Stimulated activated naive CD4-positive, alpha-beta T cell (primary cell): ENCODE measurements around the gene PIAS4.

Experiments used
- DNase-seq, 6 experiments: peaks; one replicate each; lab custom pipeline; 2025; lab: John Stamatoyannopoulos, UW

Gene PIAS4

GRCh38 chr19:4042731-4043082 is 35.2 kb downstream of the PIAS4 start:
- no peak for DNase-seq

GRCh38 chr19:4043401-4043800 is 35.9 kb downstream of the PIAS4 start:
- no peak for DNase-seq

GRCh38 chr19:4043966-4044715 is 36.6 kb downstream of the PIAS4 start:
- DNase-seq, result no peak

DNA sequence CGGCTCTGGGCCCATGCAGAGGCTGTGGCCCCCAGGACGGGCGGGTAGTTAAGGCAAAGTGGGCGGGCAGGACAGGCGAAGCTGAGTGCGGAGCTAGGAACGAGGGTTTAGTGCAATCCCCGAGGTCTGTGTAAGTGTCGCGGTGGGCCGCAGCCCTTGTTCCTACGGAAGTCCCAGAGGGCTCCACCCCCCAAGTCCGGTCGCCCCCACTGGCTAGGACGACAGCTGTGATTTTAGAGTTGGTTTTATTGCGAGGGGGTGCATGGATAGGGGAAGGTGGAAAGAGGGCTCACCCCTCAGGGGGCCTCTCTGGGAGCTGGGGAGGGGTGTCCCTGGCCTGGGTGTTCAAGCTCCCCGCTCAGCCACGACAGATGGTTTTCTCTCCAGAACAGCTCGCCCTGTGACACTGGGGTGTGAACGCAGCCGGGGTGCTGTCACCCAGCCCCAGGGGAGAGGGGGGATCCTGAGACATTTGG is 37.5 kb downstream of the PIAS4 start:
- DNase-seq, result no peak

DNA sequence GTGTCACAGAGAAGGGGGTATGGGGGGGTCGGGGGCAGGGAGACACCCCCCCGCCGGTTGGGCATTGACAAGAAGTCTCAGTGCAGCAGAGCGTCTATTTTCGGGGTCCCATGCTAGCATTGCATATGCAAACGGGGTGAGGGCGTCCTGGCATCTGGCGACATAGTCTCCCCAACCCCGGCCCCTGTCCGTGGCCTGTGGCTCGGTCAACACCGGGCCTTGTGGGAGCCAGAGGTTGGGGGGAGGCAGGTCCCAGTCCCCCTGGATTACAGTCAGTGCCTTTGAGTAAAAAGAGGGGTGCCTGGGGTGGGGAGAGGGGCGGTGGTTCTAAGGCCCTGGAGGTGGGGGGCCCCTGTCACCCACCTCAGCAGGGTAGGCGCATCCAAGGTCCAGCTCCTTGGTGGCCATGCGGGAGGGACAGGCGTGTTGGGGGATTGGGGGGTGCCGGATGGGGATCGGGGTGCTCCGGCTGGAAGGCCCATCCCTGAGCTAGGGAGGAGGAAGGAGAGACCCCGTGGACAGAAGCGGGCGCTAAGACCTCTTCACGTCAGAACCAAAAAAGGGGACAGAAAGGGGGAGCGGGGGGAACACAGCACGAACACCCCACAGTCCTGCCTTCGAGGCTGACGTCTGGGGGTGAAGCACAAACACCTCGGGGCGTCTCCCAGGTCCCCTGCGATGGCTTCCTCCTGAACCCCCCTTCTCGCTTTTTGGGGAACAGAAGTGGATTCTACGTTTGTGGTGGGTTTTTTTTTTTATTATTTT is 38.2 kb downstream of the PIAS4 start:
- DNase-seq, result no peak

GRCh38 chr19:4046362-4046691 is 38.8 kb downstream of the PIAS4 start:
- DNase-seq, result peak in 1 of 6 experiments; percentile 50

GRCh38 chr19:4046946-4047683 is 39.6 kb downstream of the PIAS4 start:
- DNase-seq, result no peak

DNA sequence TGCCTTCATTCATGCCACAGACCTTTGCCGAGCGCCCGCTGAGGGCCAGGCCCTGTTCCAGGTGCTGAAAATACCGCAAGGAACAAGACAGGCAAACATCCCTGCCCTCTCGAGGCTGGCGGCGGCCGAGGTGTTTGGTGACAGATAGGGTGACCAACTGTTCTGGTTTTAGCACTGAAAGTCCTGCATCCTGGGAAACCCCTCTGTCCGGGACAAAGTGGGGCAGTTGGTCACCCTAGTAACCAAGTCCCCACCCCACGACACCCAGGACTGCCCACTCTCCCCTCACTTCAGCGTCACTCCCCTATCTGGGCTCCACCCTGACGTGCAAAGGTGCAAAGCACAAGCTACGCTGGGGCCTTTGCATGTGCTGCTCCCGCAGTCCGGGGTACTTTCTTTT is 41.9 kb downstream of the PIAS4 start:
- no peak for DNase-seq

GRCh38 chr19:4051175-4052101 is 43.9 kb downstream of the PIAS4 start:
- no peak for DNase-seq

GRCh38 chr19:4052114-4052992 is 44.8 kb downstream of the PIAS4 start:
- no peak for DNase-seq

DNA sequence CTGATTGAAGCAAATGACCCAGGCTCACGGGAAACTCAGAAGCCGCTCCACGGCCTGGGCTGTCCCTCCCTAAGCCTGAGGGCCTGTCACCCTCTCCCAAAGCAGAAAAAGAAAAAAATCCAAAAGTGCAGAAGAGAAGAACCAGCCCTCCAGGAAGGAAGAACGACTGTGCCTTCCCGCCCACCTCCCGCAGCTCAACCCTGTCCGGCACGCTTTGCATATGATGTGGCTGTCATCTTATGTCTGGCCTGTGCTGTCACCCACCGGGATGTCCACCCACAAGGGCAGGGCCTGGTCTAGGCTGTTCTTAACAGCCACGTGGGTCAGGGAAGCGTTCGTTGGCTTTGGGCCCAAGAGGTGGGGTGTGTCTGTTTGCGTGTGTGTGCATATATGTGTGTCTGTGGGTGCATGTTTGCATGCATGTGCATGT is 45.5 kb downstream of the PIAS4 start:
- DNase-seq, result no peak

GRCh38 chr19:4053423-4054324 is 46.1 kb downstream of the PIAS4 start:
- no peak for DNase-seq

GRCh38 chr19:4054441-4055208 is 47.1 kb downstream of the PIAS4 start:
- DNase-seq, result no peak

DNA sequence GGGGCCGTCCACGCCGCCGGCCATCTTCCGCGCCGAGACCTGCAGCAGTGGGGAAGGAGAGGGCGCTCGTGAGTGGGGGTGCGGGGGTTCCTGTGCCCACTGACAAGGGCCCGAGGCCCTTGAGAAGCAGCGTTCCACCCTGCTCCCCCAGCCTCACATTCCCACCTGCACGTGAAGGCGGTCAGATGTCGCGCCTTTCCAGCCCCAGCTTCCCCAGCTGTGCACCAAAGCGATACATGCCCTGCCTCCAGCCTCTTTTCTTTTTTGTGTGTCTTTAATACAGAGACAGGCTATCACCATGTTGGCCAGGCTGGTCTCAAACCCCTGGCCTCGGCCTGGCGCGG is 47.6 kb downstream of the PIAS4 start:
- DNase-seq, result no peak

GRCh38 chr19:4057931-4058692 is 50.6 kb downstream of the PIAS4 start:
- DNase-seq, result no peak

GRCh38 chr19:4058693-4059452 is 51.3 kb downstream of the PIAS4 start:
- no peak for DNase-seq

- DNase-seq, result no peak
Observed at GRCh38 chr19:4059453-4059871, 51.9 kb downstream of the PIAS4 start.
